Endothelial cell of umbilical vein (primary cell): ENCODE measurements around the gene FBH1.

Experiments used
- CTCF ChIP-seq, 2 donors: IDR thresholded peaks; 1 replicate in 1 of 2; 2 replicates in 1 of 2; pipeline ENCODE4 v1.5.1; 2011; ENCODE audit warnings: low read length in 2 of 2, mild to moderate bottlenecking in 2 of 2, moderate library complexity in 2 of 2, control low read depth in 1 of 2, inconsistent platforms in 1 of 2, low read depth in 1 of 2; ENCODE audit not compliant: insufficient read depth in 1 of 2; ENCODE audit errors: extremely low read depth in 1 of 2
- EZH2 ChIP-seq: IDR thresholded peaks from 2 replicates; pipeline ENCODE4 v1.6.1; 2012; ENCODE audit warnings: borderline replicate concordance, low read depth, mild to moderate bottlenecking, moderate library complexity, low read length, inconsistent platforms; ENCODE audit not compliant: severe bottlenecking
- FOS ChIP-seq: IDR thresholded peaks from 2 replicates; pipeline ENCODE4 v1.6.1; 2011; ENCODE audit warnings: mild to moderate bottlenecking, low read length, moderate library complexity, borderline replicate concordance; ENCODE audit not compliant: insufficient read depth
- JUN ChIP-seq: IDR thresholded peaks from 2 replicates; pipeline ENCODE4 v1.6.1; 2011; ENCODE audit warnings: borderline replicate concordance, low read depth; ENCODE audit not compliant: insufficient read length, insufficient read depth
- MAX ChIP-seq: IDR thresholded peaks from 2 replicates; pipeline ENCODE4 v1.6.1; 2011; ENCODE audit not compliant: insufficient read depth, insufficient read length
- MYC ChIP-seq: IDR thresholded peaks from one replicate; pipeline ENCODE4 v1.6.1; 2011; ENCODE audit warnings: mild to moderate bottlenecking, low read depth, low read length
- POLR2A ChIP-seq: IDR thresholded peaks from 2 replicates; pipeline ENCODE4 v1.6.1; 2012; ENCODE audit warnings: low read depth, mild to moderate bottlenecking, control low read depth, low read length
- POLR2AphosphoS5 ChIP-seq: IDR thresholded peaks from 2 replicates; pipeline ENCODE4 v1.6.1; 2012; ENCODE audit warnings: low read depth, mild to moderate bottlenecking, control low read depth, low read length, moderate library complexity; ENCODE audit not compliant: insufficient read depth

- TF ChIP-seq POLR2A (no peak), MYC (no peak), CTCF (IDR thresholded peaks at IDR 0.05; ENCODE audit: extremely low read depth in 1 of 2, insufficient read depth in 1 of 2, low read depth in 1 of 2, low read length in 2 of 2) (no peak), POLR2AphosphoS5 (no peak), MAX (no peak), FOS (no peak), JUN (no peak), EZH2 (no peak)
These were observed 28.7 kb downstream of the FBH1 start for GRCh38 chr10:5918763-5919162.
